ENCODE measurements around the gene FADS2. TPM values are rescaled to one million over a fixed set of nuclear protein-coding genes. Genes with fewer than 3 reads are reported as not detected.

FADS2 gene
- total and polyA plus RNA-seq, 9 of the 15 experiments (the other 6 are each of a cell fraction or from before 2014, with no cell fraction given) = 2.9 to 42.8 (median 16.2) TPM

- TF ChIP-seq, protein P1, sequence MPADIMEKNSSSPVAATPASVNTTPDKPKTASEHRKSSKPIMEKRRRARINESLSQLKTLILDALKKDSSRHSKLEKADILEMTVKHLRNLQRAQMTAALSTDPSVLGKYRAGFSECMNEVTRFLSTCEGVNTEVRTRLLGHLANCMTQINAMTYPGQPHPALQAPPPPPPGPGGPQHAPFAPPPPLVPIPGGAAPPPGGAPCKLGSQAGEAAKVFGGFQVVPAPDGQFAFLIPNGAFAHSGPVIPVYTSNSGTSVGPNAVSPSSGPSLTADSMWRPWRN (IDR thresholded peaks at IDR 0.05; ENCODE audit: low read depth) = no peak
- TF ChIP-seq KAT7 (CRISPR knock-in tag; IDR thresholded peaks at IDR 0.05; ENCODE audit: borderline replicate concordance) (no peak), SMAD2 (IDR thresholded peaks at IDR 0.05; ENCODE audit: low read depth, low read length) (no peak), POLR2A (conservative IDR thresholded peaks at IDR 0.05) (peak; percentile 66; the same call in 1 of the 2 replicates), TEAD2 (tag; IDR thresholded peaks at IDR 0.05) (no peak), UBTF (IDR thresholded peaks at IDR 0.05; ENCODE audit: borderline replicate concordance in 1 of 2, low read depth in 2 of 2, low read length in 2 of 2) (0 out of 4 replicates have a peak, but pooled peaks of 1 of the 2 experiments have one; percentile 21), FOXA1 (IDR thresholded peaks at IDR 0.05; ENCODE audit: borderline replicate concordance) (no peak), KAT2B (IDR thresholded peaks at IDR 0.05; ENCODE audit: low read depth, low read length) (no peak), MTA1 (IDR thresholded peaks at IDR 0.05; ENCODE audit: borderline replicate concordance) (no peak; the same call in 1 of the 2 replicates), POLR2AphosphoS5 (IDR thresholded peaks at IDR 0.05; ENCODE audit: control insufficient read depth, insufficient read depth, low read depth, low read length) (peak; percentile 87; the same call in 1 of the 2 replicates), RBM34 (IDR thresholded peaks at IDR 0.05; ENCODE audit: borderline replicate concordance, insufficient read depth, low read length) (no peak), RCOR1 (IDR thresholded peaks at IDR 0.05; ENCODE audit: borderline replicate concordance in 1 of 2, low read depth in 2 of 2, low read length in 2 of 2) (peak; percentile 31 to 94; a peak in 3 of 4 replicates), ADNP (tag; IDR thresholded peaks at IDR 0.05) (no peak), LARP7 (IDR thresholded peaks at IDR 0.05) (no peak)
- TF ChIP-seq, protein P2, sequence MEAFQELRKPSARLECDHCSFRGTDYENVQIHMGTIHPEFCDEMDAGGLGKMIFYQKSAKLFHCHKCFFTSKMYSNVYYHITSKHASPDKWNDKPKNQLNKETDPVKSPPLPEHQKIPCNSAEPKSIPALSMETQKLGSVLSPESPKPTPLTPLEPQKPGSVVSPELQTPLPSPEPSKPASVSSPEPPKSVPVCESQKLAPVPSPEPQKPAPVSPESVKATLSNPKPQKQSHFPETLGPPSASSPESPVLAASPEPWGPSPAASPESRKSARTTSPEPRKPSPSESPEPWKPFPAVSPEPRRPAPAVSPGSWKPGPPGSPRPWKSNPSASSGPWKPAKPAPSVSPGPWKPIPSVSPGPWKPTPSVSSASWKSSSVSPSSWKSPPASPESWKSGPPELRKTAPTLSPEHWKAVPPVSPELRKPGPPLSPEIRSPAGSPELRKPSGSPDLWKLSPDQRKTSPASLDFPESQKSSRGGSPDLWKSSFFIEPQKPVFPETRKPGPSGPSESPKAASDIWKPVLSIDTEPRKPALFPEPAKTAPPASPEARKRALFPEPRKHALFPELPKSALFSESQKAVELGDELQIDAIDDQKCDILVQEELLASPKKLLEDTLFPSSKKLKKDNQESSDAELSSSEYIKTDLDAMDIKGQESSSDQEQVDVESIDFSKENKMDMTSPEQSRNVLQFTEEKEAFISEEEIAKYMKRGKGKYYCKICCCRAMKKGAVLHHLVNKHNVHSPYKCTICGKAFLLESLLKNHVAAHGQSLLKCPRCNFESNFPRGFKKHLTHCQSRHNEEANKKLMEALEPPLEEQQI (IDR thresholded peaks at IDR 0.05) = no peak
- TF ChIP-seq, protein P3, sequence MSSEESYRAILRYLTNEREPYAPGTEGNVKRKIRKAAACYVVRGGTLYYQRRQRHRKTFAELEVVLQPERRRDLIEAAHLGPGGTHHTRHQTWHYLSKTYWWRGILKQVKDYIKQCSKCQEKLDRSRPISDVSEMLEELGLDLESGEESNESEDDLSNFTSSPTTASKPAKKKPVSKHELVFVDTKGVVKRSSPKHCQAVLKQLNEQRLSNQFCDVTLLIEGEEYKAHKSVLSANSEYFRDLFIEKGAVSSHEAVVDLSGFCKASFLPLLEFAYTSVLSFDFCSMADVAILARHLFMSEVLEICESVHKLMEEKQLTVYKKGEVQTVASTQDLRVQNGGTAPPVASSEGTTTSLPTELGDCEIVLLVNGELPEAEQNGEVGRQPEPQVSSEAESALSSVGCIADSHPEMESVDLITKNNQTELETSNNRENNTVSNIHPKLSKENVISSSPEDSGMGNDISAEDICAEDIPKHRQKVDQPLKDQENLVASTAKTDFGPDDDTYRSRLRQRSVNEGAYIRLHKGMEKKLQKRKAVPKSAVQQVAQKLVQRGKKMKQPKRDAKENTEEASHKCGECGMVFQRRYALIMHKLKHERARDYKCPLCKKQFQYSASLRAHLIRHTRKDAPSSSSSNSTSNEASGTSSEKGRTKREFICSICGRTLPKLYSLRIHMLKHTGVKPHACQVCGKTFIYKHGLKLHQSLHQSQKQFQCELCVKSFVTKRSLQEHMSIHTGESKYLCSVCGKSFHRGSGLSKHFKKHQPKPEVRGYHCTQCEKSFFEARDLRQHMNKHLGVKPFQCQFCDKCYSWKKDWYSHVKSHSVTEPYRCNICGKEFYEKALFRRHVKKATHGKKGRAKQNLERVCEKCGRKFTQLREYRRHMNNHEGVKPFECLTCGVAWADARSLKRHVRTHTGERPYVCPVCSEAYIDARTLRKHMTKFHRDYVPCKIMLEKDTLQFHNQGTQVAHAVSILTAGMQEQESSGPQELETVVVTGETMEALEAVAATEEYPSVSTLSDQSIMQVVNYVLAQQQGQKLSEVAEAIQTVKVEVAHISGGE (CRISPR knock-in tag; IDR thresholded peaks at IDR 0.05) = peak in 1 of 3 experiments; percentile 78; a peak in 2 of 6 replicates
Measured at GRCh38 chr11:61869708-61870451, 41.8 kb downstream of the FADS2 start (continued).
